KMS-11 (cell line): ENCODE data around the gene GKN2.

Source experiments
- H2AFZ ChIP-seq: fragments of 200-600 bp; sonication (generic); 2 replicates; pipeline ENCODE4 v1.6.1; 2016; ENCODE audit warnings: antibody characterized with exemption, mixed run types, low read depth
- H3K27ac ChIP-seq: fragments of 200-600 bp; sonication (generic); 2 replicates; pipeline ENCODE4 v1.6.1; 2016; ENCODE audit warnings: mild to moderate bottlenecking, mixed run types
- H3K27me3 ChIP-seq: fragments of 200-600 bp; sonication (generic); 2 replicates; pipeline ENCODE4 v1.6.1; 2017; ENCODE audit warnings: mild to moderate bottlenecking, low read depth, mixed run types, moderate library complexity; ENCODE audit not compliant: insufficient read depth
- H3K36me3 ChIP-seq: fragments of 200-600 bp; sonication (generic); 2 replicates; pipeline ENCODE4 v1.6.1; 2017; ENCODE audit warnings: mild to moderate bottlenecking, mixed run types; ENCODE audit not compliant: insufficient read depth
- H3K4me1 ChIP-seq: fragments of 200-600 bp; sonication (generic); 2 replicates; pipeline ENCODE4 v1.6.1; 2016; ENCODE audit warnings: mild to moderate bottlenecking, low read depth, mixed run types; ENCODE audit not compliant: poor library complexity, severe bottlenecking
- H3K4me2 ChIP-seq: fragments of 200-600 bp; sonication (generic); 2 replicates; pipeline ENCODE4 v1.7.0; 2016; ENCODE audit warnings: mild to moderate bottlenecking, mixed run types
- H3K4me3 ChIP-seq: fragments of 200-600 bp; sonication (generic); IDR thresholded peaks from 2 replicates; pipeline ENCODE4 v1.6.1; 2017; ENCODE audit warnings: low read depth, low read length, mixed read lengths; ENCODE audit not compliant: insufficient read depth
- H3K79me2 ChIP-seq: fragments of 200-600 bp; sonication (generic); 2 replicates; pipeline ENCODE4 v1.6.1; 2016; ENCODE audit warnings: low read depth, mixed run types; ENCODE audit not compliant: insufficient read depth
- H3K9ac ChIP-seq: fragments of 200-600 bp; sonication (generic); 2 replicates; pipeline ENCODE4 v1.6.1; 2016; ENCODE audit warnings: mild to moderate bottlenecking, mixed run types
- H4K20me1 ChIP-seq: fragments of 200-600 bp; sonication (generic); 2 replicates; pipeline ENCODE4 v1.6.1; 2016; ENCODE audit warnings: mild to moderate bottlenecking, mixed run types; ENCODE audit not compliant: insufficient read depth
- TF ChIP-seq, protein P1 (sequence below): fragments of 200-600 bp; sonication (generic); conservative IDR thresholded peaks from 2 replicates; pipeline ENCODE4 v1.6.1; 2017; ENCODE audit warnings: low read depth, mild to moderate bottlenecking, antibody characterized with exemption, low read length, moderate library complexity, mixed read lengths

GKN2 gene

DNA sequence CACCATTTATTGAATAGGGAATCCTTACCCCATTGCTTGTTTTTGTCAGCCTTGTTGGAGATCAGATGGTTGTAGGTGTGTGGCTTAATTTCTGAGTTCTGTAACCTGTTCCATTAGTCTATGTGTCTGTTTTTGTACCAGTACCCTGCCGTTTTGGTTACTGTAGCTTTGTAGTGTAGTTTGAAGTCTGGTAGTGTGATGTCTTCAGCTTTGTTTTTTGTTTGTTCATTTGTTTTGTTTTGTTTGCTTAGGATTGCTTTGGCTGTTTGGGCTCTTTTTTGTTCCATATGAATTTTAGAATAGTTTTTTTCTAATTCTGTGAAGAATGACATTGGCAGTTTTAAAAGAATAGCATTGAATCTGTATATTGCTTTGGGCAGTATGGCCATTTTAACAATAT is 12.7 kb downstream of the GKN2 start:
- Histone ChIP-seq H2AFZ (no peak overlapping the region), H3K36me3 (no peaks in the 10 kb centered on the region), H3K4me3 (no peak overlapping the region), H3K27ac (no peak overlapping the region), H3K9ac (no peak overlapping the region), H3K79me2 (no peaks in the 10 kb centered on the region), H4K20me1 (no peaks in the 10 kb centered on the region), H3K4me1 (peaks cover 4% of the 10 kb centered on the region), H3K4me2 (no peak overlapping the region), H3K27me3 (no peaks in the 10 kb centered on the region)
- TF ChIP-seq, protein P1, sequence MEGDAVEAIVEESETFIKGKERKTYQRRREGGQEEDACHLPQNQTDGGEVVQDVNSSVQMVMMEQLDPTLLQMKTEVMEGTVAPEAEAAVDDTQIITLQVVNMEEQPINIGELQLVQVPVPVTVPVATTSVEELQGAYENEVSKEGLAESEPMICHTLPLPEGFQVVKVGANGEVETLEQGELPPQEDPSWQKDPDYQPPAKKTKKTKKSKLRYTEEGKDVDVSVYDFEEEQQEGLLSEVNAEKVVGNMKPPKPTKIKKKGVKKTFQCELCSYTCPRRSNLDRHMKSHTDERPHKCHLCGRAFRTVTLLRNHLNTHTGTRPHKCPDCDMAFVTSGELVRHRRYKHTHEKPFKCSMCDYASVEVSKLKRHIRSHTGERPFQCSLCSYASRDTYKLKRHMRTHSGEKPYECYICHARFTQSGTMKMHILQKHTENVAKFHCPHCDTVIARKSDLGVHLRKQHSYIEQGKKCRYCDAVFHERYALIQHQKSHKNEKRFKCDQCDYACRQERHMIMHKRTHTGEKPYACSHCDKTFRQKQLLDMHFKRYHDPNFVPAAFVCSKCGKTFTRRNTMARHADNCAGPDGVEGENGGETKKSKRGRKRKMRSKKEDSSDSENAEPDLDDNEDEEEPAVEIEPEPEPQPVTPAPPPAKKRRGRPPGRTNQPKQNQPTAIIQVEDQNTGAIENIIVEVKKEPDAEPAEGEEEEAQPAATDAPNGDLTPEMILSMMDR: no peak

DNA sequence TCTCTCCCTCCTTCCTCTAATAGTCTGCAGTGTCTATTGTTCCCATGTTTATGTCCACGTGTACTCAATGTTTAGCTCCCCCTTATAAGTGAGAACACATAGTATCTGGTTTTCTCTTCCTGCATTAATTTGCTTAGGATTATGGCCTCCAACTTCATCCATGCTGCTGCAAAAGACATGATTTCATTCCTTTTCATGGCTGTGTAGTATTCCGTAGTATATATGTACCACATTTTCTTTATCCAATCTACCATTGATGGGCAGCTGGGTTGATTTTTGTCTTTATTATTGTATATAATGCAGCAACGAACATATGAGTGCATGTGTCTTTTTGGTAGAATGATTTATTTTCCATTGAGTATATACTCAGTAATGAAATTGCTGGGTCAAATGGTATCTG is 13.8 kb downstream of the GKN2 start:
- TF ChIP-seq, protein P1: no peak

DNA sequence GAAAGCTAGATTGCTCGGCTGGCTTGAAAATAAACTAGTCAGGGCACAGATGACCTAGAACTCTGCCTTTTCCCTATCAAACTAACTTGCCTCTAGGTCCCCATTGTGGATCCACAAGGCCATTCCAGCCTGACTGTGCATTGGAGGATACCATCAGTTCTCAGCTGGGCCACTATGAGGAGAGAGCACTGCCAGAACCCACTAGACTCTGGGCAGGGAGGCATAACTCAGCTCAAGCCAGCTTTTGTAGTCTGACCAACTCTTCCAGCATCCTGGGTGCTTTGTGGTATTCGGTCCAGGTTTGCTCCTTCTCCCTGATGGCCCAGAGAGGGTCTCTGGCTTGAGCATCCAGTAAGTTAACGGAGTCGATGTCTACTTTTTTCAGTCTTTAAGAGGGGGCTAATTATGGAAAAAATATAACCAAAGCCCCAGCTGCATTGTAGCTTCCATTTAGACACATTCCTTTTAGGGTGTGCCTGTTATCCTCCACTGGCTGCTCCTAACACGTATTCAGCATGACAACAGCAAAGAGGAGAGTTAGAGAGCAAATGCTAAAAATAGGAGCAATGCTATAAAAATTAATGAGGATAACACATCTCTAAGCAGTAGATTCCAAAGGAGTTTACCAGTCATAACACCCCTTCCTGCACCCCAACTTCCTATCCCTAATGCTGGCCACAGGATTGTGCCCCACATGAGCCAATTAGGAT is 15.2 kb downstream of the GKN2 start:
- Histone ChIP-seq H3K36me3 (no peaks in the 10 kb centered on the region), H3K4me3 (no peak overlapping the region), H3K4me1 (no peaks in the 10 kb centered on the region), H3K4me2 (no peak overlapping the region), H3K27ac (no peak overlapping the region), H4K20me1 (no peaks in the 10 kb centered on the region), H2AFZ (no peak overlapping the region), H3K9ac (no peak overlapping the region), H3K27me3 (no peaks in the 10 kb centered on the region), H3K79me2 (no peaks in the 10 kb centered on the region)
- TF ChIP-seq, protein P1: no peak

More for the DNA sequence above, 13.8 kb downstream of the GKN2 start:
- Histone ChIP-seq H3K4me3 (no peak overlapping the region), H3K4me2 (no peak overlapping the region), H3K4me1 (peaks cover 4% of the 10 kb centered on the region), H3K27ac (no peak overlapping the region), H3K36me3 (no peaks in the 10 kb centered on the region), H2AFZ (no peak overlapping the region), H3K79me2 (no peaks in the 10 kb centered on the region), H3K9ac (no peak overlapping the region), H4K20me1 (no peaks in the 10 kb centered on the region), H3K27me3 (no peaks in the 10 kb centered on the region)

DNA sequence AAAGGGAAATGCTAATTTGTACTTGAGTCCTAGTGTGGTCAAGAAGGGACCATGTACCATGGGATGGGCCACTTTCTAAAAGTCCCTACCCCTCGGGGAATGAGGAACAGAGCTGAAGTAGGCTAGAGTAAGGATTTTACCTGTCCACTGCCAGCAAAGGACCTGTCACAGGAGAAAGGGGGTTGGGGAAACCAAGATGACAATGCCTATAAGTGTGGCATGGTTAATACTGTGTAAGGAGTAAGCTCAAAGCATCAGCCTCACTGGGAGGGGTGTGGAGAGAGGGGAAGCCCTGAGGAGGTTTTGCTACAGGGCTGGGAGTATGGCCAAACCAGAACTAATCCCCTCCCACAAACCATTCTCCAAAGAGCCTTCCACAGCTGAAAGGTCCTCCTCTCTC is 15.8 kb downstream of the GKN2 start:
- H3K36me3 ChIP-seq: no peaks in the 10 kb centered on the region
- no peak overlapping the region for H3K4me3 ChIP-seq
- TF ChIP-seq, protein P1: no peak
- no peaks in the 10 kb centered on the region for H3K4me1 ChIP-seq
- H3K27me3 ChIP-seq: no peaks in the 10 kb centered on the region
- H3K27ac ChIP-seq: no peak overlapping the region
- no peaks in the 10 kb centered on the region for H4K20me1 ChIP-seq
- H3K9ac ChIP-seq: no peak overlapping the region
- H3K79me2 ChIP-seq: no peaks in the 10 kb centered on the region
- no peak overlapping the region for H2AFZ ChIP-seq
- no peak overlapping the region for H3K4me2 ChIP-seq
